K562 (cell line): Measurements from ENCODE around the gene ETS2. TPM values are rescaled to one million over a fixed set of nuclear protein-coding genes. Genes with fewer than 3 reads are reported as not detected.

Experiments
- BRD4 ChIP-seq: fragments of 200-600 bp; sonication (generic); IDR thresholded peaks from 2 replicates; pipeline ENCODE4 v1.6.1; 2017; ENCODE audit warnings: inconsistent platforms
- GATAD2B ChIP-seq: fragments of 450-650 bp; IDR thresholded peaks from 2 replicates; pipeline ENCODE4 v1.6.1; 2017; ENCODE audit warnings: mild to moderate bottlenecking, borderline replicate concordance
- HDAC2 ChIP-seq: fragments of 450-650 bp; IDR thresholded peaks from 2 replicates; pipeline ENCODE4 v1.6.1; 2016; ENCODE audit warnings: mild to moderate bottlenecking
- HEY1 ChIP-seq: fragments of 250-450 bp; sonication (Bioruptor Pico); IDR thresholded peaks from 2 replicates; pipeline ENCODE4 v1.5.0; 2020; ENCODE audit warnings: mild to moderate bottlenecking, moderate library complexity, borderline replicate concordance
- HNRNPL ChIP-seq: fragments of 200-400 bp; formaldehyde crosslinking; IDR thresholded peaks from 2 replicates; pipeline ENCODE4 v1.6.1; 2017; ENCODE audit warnings: low read depth, mild to moderate bottlenecking, low read length
- TCF7 ChIP-seq: sonication (generic); IDR thresholded peaks from 2 replicates; pipeline ENCODE4 v1.6.1; 2016; ENCODE audit warnings: antibody characterized with exemption, borderline replicate concordance
- TRIM24 ChIP-seq, 2 experiments: fragments of 450-650 bp; IDR thresholded peaks; 2 replicates each; pipeline ENCODE4 v1.6.1; 2016
- ZKSCAN1 ChIP-seq: fragments of 150-350 bp; IDR thresholded peaks from 2 replicates; pipeline ENCODE4 v1.6.1; 2016; ENCODE audit warnings: low read depth, low read length
- polyA plus RNA-seq, 8 experiments: library from polyadenylated mRNA; depleted of rRNA in 4 of 8; stranded (reverse) in 5 of 8; unstranded in 3 of 8; fragments of >200 nt; fragmentation: Nextera tagmentation in 2 of 8; fragmentation: Illumina TruSeq in 1 of 8; extraction: Ambion mirVana in 2 of 8; extraction: Trizol in 1 of 8; gene quantifications; 2 replicates each; pipeline versions ENCODE4 v1.2.1 to v1.2.3, GENCODE V29; 2011 to 2014; ENCODE audit warnings: inconsistent platforms in 1 of 8, missing spikeins in 1 of 8
- total RNA-seq, 7 experiments: library from RNA; depleted of rRNA in 6 of 7; stranded (reverse); fragments of >200 nt in 6 of 7; fragmentation: Illumina TruSeq in 2 of 7; extraction: Trizol in 2 of 7; gene quantifications; 2 replicates each; pipeline versions ENCODE4 v1.2.1 to v1.2.3, GENCODE V29; 2011 to 2021; ENCODE audit warnings: low replicate concordance in 1 of 7
- TF ChIP-seq, protein P1 (sequence below): fragments of 450-650 bp; formaldehyde crosslinking; IDR thresholded peaks from 2 replicates; pipeline ENCODE4 v1.4.0; 2022; ENCODE audit warnings: missing genetic modification characterization
- TF ChIP-seq, protein P2 (sequence below): sonication (generic); formaldehyde crosslinking; IDR thresholded peaks from 2 replicates; pipeline ENCODE4 v1.8.0; 2022; ENCODE audit warnings: mild to moderate bottlenecking, low read depth, missing genetic modification reagents
- TF ChIP-seq, protein P3 (sequence below): fragments of 450-650 bp; IDR thresholded peaks from 2 replicates; pipeline ENCODE4 v1.6.1; 2016; ENCODE audit warnings: mild to moderate bottlenecking, moderate library complexity

ETS2 gene
- total and polyA plus RNA-seq, 9 of the 15 experiments (the other 6 are each of a cell fraction or from before 2014, with no cell fraction given) = 1.7 to 24.4 (median 12.2) TPM

DNA sequence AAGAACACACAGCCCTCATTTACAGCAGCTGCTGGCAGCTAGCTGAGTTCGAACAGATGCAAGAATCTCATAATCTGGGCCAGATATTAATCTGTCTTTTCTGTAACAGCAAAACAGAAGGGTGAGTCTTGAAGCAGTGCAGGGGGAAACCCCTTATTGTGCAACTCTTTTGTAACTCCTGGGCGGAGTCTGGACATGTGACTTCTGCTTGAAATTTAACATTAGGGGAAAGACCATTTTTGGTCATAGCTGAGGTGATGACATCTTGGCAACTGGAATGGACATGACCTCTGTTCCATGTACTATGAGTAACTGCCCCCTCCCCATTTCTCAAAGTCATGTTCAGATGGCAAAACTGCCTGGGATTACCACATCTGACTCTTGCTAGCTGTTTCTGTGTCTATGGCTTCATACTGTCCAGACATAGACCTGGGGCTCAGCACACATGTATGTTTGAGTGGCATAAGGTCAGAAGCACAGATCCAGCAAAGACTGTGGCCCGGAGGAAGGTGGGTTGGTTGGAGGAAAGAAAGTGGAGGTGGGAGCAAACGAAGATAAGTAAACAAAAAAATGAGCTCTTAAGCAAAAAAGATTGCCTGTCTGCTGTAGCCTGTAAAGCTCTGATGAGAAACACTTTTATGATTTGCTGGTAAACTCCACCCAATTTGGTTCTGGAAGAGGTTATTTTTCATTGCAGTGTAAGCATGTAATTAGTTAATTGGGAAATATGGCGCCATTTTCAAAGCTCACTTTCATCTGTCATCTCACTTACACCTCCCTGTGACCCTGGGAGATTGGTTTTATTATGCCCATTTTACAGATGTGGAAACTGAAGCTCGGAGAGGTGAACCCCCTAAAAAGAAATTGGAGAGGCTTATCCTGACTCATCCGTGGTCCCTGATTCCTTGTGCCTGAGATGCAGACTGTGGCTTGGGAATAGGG lies 26.1 kb downstream of the ETS2 start (continued):
- TF ChIP-seq, protein P1, sequence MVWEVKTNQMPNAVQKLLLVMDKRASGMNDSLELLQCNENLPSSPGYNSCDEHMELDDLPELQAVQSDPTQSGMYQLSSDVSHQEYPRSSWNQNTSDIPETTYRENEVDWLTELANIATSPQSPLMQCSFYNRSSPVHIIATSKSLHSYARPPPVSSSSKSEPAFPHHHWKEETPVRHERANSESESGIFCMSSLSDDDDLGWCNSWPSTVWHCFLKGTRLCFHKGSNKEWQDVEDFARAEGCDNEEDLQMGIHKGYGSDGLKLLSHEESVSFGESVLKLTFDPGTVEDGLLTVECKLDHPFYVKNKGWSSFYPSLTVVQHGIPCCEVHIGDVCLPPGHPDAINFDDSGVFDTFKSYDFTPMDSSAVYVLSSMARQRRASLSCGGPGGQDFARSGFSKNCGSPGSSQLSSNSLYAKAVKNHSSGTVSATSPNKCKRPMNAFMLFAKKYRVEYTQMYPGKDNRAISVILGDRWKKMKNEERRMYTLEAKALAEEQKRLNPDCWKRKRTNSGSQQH (CRISPR knock-in tag) = no peak
- TF ChIP-seq TRIM24 (IDR thresholded peaks at IDR 0.05) (peak; percentile 95 to 96; a peak in 3 of 4 replicates), HNRNPL (no peak), HEY1 (peak; percentile 50; the same call in 1 of the 2 replicates), BRD4 (0 out of 2 replicates have a peak, but pooled peaks have one; percentile 35), ZKSCAN1 (no peak), TCF7 (no peak), HDAC2 (peak; percentile 89; the same call in 1 of the 2 replicates), GATAD2B (no peak)
- TF ChIP-seq, protein P2, sequence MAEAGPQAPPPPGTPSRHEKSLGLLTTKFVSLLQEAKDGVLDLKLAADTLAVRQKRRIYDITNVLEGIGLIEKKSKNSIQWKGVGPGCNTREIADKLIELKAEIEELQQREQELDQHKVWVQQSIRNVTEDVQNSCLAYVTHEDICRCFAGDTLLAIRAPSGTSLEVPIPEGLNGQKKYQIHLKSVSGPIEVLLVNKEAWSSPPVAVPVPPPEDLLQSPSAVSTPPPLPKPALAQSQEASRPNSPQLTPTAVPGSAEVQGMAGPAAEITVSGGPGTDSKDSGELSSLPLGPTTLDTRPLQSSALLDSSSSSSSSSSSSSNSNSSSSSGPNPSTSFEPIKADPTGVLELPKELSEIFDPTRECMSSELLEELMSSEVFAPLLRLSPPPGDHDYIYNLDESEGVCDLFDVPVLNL (CRISPR knock-in tag) = no peak
- TF ChIP-seq, protein P3, sequence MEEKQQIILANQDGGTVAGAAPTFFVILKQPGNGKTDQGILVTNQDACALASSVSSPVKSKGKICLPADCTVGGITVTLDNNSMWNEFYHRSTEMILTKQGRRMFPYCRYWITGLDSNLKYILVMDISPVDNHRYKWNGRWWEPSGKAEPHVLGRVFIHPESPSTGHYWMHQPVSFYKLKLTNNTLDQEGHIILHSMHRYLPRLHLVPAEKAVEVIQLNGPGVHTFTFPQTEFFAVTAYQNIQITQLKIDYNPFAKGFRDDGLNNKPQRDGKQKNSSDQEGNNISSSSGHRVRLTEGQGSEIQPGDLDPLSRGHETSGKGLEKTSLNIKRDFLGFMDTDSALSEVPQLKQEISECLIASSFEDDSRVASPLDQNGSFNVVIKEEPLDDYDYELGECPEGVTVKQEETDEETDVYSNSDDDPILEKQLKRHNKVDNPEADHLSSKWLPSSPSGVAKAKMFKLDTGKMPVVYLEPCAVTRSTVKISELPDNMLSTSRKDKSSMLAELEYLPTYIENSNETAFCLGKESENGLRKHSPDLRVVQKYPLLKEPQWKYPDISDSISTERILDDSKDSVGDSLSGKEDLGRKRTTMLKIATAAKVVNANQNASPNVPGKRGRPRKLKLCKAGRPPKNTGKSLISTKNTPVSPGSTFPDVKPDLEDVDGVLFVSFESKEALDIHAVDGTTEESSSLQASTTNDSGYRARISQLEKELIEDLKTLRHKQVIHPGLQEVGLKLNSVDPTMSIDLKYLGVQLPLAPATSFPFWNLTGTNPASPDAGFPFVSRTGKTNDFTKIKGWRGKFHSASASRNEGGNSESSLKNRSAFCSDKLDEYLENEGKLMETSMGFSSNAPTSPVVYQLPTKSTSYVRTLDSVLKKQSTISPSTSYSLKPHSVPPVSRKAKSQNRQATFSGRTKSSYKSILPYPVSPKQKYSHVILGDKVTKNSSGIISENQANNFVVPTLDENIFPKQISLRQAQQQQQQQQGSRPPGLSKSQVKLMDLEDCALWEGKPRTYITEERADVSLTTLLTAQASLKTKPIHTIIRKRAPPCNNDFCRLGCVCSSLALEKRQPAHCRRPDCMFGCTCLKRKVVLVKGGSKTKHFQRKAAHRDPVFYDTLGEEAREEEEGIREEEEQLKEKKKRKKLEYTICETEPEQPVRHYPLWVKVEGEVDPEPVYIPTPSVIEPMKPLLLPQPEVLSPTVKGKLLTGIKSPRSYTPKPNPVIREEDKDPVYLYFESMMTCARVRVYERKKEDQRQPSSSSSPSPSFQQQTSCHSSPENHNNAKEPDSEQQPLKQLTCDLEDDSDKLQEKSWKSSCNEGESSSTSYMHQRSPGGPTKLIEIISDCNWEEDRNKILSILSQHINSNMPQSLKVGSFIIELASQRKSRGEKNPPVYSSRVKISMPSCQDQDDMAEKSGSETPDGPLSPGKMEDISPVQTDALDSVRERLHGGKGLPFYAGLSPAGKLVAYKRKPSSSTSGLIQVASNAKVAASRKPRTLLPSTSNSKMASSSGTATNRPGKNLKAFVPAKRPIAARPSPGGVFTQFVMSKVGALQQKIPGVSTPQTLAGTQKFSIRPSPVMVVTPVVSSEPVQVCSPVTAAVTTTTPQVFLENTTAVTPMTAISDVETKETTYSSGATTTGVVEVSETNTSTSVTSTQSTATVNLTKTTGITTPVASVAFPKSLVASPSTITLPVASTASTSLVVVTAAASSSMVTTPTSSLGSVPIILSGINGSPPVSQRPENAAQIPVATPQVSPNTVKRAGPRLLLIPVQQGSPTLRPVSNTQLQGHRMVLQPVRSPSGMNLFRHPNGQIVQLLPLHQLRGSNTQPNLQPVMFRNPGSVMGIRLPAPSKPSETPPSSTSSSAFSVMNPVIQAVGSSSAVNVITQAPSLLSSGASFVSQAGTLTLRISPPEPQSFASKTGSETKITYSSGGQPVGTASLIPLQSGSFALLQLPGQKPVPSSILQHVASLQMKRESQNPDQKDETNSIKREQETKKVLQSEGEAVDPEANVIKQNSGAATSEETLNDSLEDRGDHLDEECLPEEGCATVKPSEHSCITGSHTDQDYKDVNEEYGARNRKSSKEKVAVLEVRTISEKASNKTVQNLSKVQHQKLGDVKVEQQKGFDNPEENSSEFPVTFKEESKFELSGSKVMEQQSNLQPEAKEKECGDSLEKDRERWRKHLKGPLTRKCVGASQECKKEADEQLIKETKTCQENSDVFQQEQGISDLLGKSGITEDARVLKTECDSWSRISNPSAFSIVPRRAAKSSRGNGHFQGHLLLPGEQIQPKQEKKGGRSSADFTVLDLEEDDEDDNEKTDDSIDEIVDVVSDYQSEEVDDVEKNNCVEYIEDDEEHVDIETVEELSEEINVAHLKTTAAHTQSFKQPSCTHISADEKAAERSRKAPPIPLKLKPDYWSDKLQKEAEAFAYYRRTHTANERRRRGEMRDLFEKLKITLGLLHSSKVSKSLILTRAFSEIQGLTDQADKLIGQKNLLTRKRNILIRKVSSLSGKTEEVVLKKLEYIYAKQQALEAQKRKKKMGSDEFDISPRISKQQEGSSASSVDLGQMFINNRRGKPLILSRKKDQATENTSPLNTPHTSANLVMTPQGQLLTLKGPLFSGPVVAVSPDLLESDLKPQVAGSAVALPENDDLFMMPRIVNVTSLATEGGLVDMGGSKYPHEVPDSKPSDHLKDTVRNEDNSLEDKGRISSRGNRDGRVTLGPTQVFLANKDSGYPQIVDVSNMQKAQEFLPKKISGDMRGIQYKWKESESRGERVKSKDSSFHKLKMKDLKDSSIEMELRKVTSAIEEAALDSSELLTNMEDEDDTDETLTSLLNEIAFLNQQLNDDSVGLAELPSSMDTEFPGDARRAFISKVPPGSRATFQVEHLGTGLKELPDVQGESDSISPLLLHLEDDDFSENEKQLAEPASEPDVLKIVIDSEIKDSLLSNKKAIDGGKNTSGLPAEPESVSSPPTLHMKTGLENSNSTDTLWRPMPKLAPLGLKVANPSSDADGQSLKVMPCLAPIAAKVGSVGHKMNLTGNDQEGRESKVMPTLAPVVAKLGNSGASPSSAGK = peak; percentile 58; the same call in 1 of the 2 replicates
